IMR-90 (cell line): ENCODE measurements around the gene COL6A6. TPM values are rescaled to one million over a fixed set of nuclear protein-coding genes. Genes with fewer than 3 reads are reported as not detected.

Source experiments
- ATAC-seq: fragments of 200-7000 bp; cut with Tn5 transposase; 2 replicates; pipeline ENCODE4 v1.9.1; 2020; ENCODE audit warnings: low read depth, mild to moderate bottlenecking, moderate library complexity
- BruUV-seq: library from RNA; stranded (reverse); fragments of 400-500 nt; replicated peaks from 2 replicates; lab custom pipeline; 2021; lab: Mats Ljungman, UMichigan
- CTCF ChIA-PET: fragments of 300-600 bp; formaldehyde crosslinking; extraction: SDS; loops from one replicate; lab custom pipeline; 2021; ENCODE audit warnings: antibody characterized with exemption; lab: Yijun Ruan, JAX
- POLR2A ChIA-PET: fragments of 300-600 bp; sonication (Branson Sonifier 250); formaldehyde crosslinking; loops from one replicate; lab custom pipeline; 2022; ENCODE audit warnings: antibody characterized with exemption; ENCODE audit not compliant: unreplicated experiment; lab: Charles Lee
- DNase-seq: peaks from one replicate; pipeline ENCODE4 v3.0.0; 2013
- H2AFZ ChIP-seq: replicated peaks from 2 replicates; pipeline ENCODE3; 2013; ENCODE audit warnings: low read length, mild to moderate bottlenecking; ENCODE audit not compliant: poor library complexity
- H2AK5ac ChIP-seq: 2 replicates; pipeline ENCODE4 v1.6.1; 2013; ENCODE audit warnings: low read depth, low read length, inconsistent platforms
- H2AK9ac ChIP-seq: replicated peaks from 2 replicates; pipeline ENCODE3; 2013; ENCODE audit warnings: mild to moderate bottlenecking, low read depth, low read length, moderate library complexity; ENCODE audit not compliant: poor library complexity
- H2BK120ac ChIP-seq: 2 replicates; pipeline ENCODE4 v1.6.1; 2013; ENCODE audit warnings: low read depth, low read length, inconsistent platforms
- H2BK15ac ChIP-seq: 3 replicates; pipeline ENCODE4 v1.6.1; 2013; ENCODE audit warnings: low read depth, low read length, inconsistent platforms
- H2BK20ac ChIP-seq: 2 replicates; pipeline ENCODE4 v1.6.1; 2013; ENCODE audit warnings: low read depth, mild to moderate bottlenecking, inconsistent platforms, low read length, moderate library complexity
- H2BK5ac ChIP-seq: 2 replicates; pipeline ENCODE4 v1.6.1; 2013; ENCODE audit warnings: mild to moderate bottlenecking, low read depth, low read length, inconsistent platforms; ENCODE audit not compliant: poor library complexity, severe bottlenecking
- H3K14ac ChIP-seq: replicated peaks from 2 replicates; pipeline ENCODE4 v1.6.1; 2013; ENCODE audit warnings: low read depth, low read length, inconsistent platforms
- H3K18ac ChIP-seq: 2 replicates; pipeline ENCODE4 v1.6.1; 2013; ENCODE audit warnings: low read depth, low read length, control low read depth
- H3K23ac ChIP-seq: 2 replicates; pipeline ENCODE4 v1.6.1; 2013; ENCODE audit warnings: low read depth, low read length, inconsistent platforms
- H3K27ac ChIP-seq: 2 replicates; pipeline ENCODE4 v1.5.1; 2013; ENCODE audit warnings: mild to moderate bottlenecking, control low read depth, low read length; ENCODE audit not compliant: insufficient read depth
- H3K27me3 ChIP-seq: 2 replicates; pipeline ENCODE4 v1.6.1; 2013; ENCODE audit warnings: low read length; ENCODE audit not compliant: control insufficient read depth, insufficient read depth
- H3K36me3 ChIP-seq: 2 replicates; pipeline ENCODE4 v1.6.1; 2013; ENCODE audit warnings: low read length, mixed read lengths; ENCODE audit not compliant: control insufficient read depth, insufficient read depth
- H3K4ac ChIP-seq: 2 replicates; pipeline ENCODE4 v1.6.1; 2013; ENCODE audit warnings: low read depth, low read length, inconsistent platforms
- H3K4me1 ChIP-seq: 2 replicates; pipeline ENCODE4 v1.6.1; 2013; ENCODE audit warnings: low read length, mixed read lengths; ENCODE audit not compliant: control insufficient read depth, insufficient read depth
- H3K4me2 ChIP-seq: 2 replicates; pipeline ENCODE4 v1.6.1; 2013; ENCODE audit warnings: low read depth, mild to moderate bottlenecking, control low read depth, low read length, moderate library complexity
- H3K4me3 ChIP-seq: 2 replicates; pipeline ENCODE4 v1.5.1; 2013; ENCODE audit warnings: low read depth, mild to moderate bottlenecking, control low read depth, low read length, moderate library complexity; ENCODE audit not compliant: insufficient read depth
- H3K56ac ChIP-seq: 2 replicates; pipeline ENCODE4 v1.6.1; 2013; ENCODE audit warnings: low read length, inconsistent platforms; ENCODE audit not compliant: insufficient read depth; ENCODE audit errors: extremely low read depth
- H3K79me1 ChIP-seq, 2 experiments: 2 replicates each; pipeline ENCODE4 v1.6.1; 2013; ENCODE audit warnings: low read length in 2 of 2, inconsistent platforms in 1 of 2, low read depth in 1 of 2
- H3K9ac ChIP-seq: 2 replicates; pipeline ENCODE4 v1.6.1; 2013; ENCODE audit warnings: low read depth, low read length, control low read depth
- H3K9me1 ChIP-seq: 2 replicates; pipeline ENCODE4 v1.6.1; 2013; ENCODE audit warnings: low read length, inconsistent platforms; ENCODE audit not compliant: insufficient read depth
- H3K9me3 ChIP-seq: 2 replicates; pipeline ENCODE4 v1.6.1; 2013; ENCODE audit warnings: low read length; ENCODE audit not compliant: control insufficient read depth, insufficient read depth
- H4K20me1 ChIP-seq: 2 replicates; pipeline ENCODE4 v1.6.1; 2013; ENCODE audit warnings: low read length, inconsistent platforms; ENCODE audit not compliant: insufficient read depth
- H4K5ac ChIP-seq: 2 replicates; pipeline ENCODE4 v1.6.1; 2013; ENCODE audit warnings: mild to moderate bottlenecking, low read depth, low read length, control low read depth
- H4K8ac ChIP-seq, 2 experiments: 2 replicates each; pipeline ENCODE4 v1.6.1; 2013; ENCODE audit warnings: low read depth in 2 of 2, low read length in 2 of 2, control low read depth in 1 of 2, inconsistent platforms in 1 of 2
- H4K91ac ChIP-seq: 2 replicates; pipeline ENCODE4 v1.6.1; 2013; ENCODE audit warnings: low read depth, low read length, inconsistent platforms; ENCODE audit not compliant: insufficient read depth
- CHD1 ChIP-seq: IDR thresholded peaks from 2 replicates; pipeline ENCODE4 v1.6.1; 2012; ENCODE audit warnings: low read depth, low read length, improper control_type of control experiment
- MXI1 ChIP-seq: IDR thresholded peaks from 2 replicates; pipeline ENCODE4 v1.6.1; 2012; ENCODE audit warnings: low read depth, mild to moderate bottlenecking, low read length, moderate library complexity, borderline replicate concordance
- NFE2L2 ChIP-seq: fragments of 150-350 bp; IDR thresholded peaks from 2 replicates; pipeline ENCODE4 v1.6.1; 2016; ENCODE audit warnings: low read depth, mild to moderate bottlenecking, low read length
- POLR2A ChIP-seq: IDR thresholded peaks from 2 replicates; pipeline ENCODE4 v1.6.1; 2012; ENCODE audit warnings: mild to moderate bottlenecking, low read depth, low read length
- RAD21 ChIP-seq: IDR thresholded peaks from 2 replicates; pipeline ENCODE4 v1.6.1; 2012; ENCODE audit warnings: low read length, improper control_type of control experiment
- RFX5 ChIP-seq: IDR thresholded peaks from 2 replicates; pipeline ENCODE4 v1.8.0; 2012; ENCODE audit warnings: low read depth, mild to moderate bottlenecking, low read length, moderate library complexity
- SMC3 ChIP-seq: fragments of 150-350 bp; IDR thresholded peaks from 2 replicates; pipeline ENCODE4 v1.6.1; 2016; ENCODE audit warnings: low read depth, mild to moderate bottlenecking, antibody characterized with exemption, low read length, moderate library complexity
- WGBS, 2 experiments: methylation state at CpG; one replicate each; pipeline versions ENCODE4 v1.1.5 to v1.1.7; 2013; ENCODE audit warnings: missing lambda C conversion rate in 2 of 2; ENCODE audit not compliant: insufficient read length in 1 of 2; ENCODE audit errors: extremely low coverage in 2 of 2; 5-methylcytosine and 5-hydroxymethylcytosine counted together
- dilution Hi-C: fragments of 300-500 bp; cut with HindIII; formaldehyde crosslinking; loops from one replicate; pipeline ENCODE4 v1.14.3; 2018; ENCODE audit warnings: low sequenced_read_pairs; ENCODE audit not compliant: unreplicated experiment
- in situ Hi-C: fragments of 300-500 bp; cut with MboI; formaldehyde crosslinking; loops from 3 replicates; pipeline ENCODE4 v1.14.3; 2019; ENCODE audit warnings: low sequenced_read_pairs, inconsistent platforms, mixed read lengths
- intact Hi-C: fragments of 100-400 bp; cut with micrococcal nuclease; formaldehyde crosslinking; loops from 2 replicates; pipeline ENCODE4 v1.10.0; 2022
- polyA plus RNA-seq, 3 experiments: library from polyadenylated mRNA; depleted of rRNA; stranded (reverse); fragments of >200 nt; gene quantifications; 2 replicates each; pipeline ENCODE4 v1.2.3, GENCODE V29; 2012; ENCODE audit warnings: low replicate concordance in 1 of 3
- total RNA-seq: library from RNA; depleted of rRNA; stranded (reverse); fragments of >200 nt; gene quantifications from 2 replicates; pipeline ENCODE4 v1.2.3, GENCODE V29; 2012
- TF ChIP-seq, protein P1 (sequence below): fragments of 150-350 bp; IDR thresholded peaks from 2 replicates; pipeline ENCODE4 v1.6.1; 2017; ENCODE audit warnings: mild to moderate bottlenecking, antibody characterized with exemption, low read length, low read depth
- TF ChIP-seq, protein P2 (sequence below): fragments of 150-350 bp; IDR thresholded peaks from 2 replicates; pipeline ENCODE4 v1.6.1; 2016; ENCODE audit warnings: low read depth, mild to moderate bottlenecking, low read length, moderate library complexity, borderline replicate concordance
- TF ChIP-seq, protein P3 (sequence below): conservative IDR thresholded peaks from 2 replicates; pipeline ENCODE4 v1.5.1; 2012; ENCODE audit warnings: mild to moderate bottlenecking, low read depth, low read length, improper control_type of control experiment

Gene COL6A6
- total and polyA plus RNA-seq, 2 of the 4 experiments (the other 2 are of a cell fraction) = not detected

DNA sequence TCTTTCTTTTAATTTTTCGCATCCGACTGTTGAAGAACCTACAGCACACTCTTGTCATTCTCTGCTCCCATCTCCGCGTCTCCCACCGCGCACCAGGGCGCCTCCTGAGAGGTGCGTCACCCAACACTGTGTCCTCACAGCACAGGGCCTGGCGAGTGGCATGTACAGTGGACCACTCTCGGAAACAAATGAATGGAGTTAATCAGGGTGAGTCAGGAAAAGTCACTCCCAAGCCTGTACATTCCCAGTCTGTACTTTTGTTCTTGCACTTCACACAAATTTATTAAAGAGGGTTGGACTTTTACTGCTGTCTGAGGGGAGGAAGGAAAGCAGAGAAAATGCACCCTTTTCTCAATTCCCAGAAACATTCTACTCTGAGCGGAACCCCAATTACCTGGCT, 625 bp downstream of the COL6A6 start:
- no peak for TF ChIP-seq CHD1
- no peak for TF ChIP-seq NFE2L2
- TF ChIP-seq, protein P1, sequence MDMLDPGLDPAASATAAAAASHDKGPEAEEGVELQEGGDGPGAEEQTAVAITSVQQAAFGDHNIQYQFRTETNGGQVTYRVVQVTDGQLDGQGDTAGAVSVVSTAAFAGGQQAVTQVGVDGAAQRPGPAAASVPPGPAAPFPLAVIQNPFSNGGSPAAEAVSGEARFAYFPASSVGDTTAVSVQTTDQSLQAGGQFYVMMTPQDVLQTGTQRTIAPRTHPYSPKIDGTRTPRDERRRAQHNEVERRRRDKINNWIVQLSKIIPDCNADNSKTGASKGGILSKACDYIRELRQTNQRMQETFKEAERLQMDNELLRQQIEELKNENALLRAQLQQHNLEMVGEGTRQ = no peak
- TF ChIP-seq SMC3 = no peak
- TF ChIP-seq RAD21 = no peak
- no peak for TF ChIP-seq MXI1
- no peak for TF ChIP-seq POLR2A
- TF ChIP-seq, protein P2, sequence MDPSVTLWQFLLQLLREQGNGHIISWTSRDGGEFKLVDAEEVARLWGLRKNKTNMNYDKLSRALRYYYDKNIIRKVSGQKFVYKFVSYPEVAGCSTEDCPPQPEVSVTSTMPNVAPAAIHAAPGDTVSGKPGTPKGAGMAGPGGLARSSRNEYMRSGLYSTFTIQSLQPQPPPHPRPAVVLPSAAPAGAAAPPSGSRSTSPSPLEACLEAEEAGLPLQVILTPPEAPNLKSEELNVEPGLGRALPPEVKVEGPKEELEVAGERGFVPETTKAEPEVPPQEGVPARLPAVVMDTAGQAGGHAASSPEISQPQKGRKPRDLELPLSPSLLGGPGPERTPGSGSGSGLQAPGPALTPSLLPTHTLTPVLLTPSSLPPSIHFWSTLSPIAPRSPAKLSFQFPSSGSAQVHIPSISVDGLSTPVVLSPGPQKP = no peak
- TF ChIP-seq, protein P3, sequence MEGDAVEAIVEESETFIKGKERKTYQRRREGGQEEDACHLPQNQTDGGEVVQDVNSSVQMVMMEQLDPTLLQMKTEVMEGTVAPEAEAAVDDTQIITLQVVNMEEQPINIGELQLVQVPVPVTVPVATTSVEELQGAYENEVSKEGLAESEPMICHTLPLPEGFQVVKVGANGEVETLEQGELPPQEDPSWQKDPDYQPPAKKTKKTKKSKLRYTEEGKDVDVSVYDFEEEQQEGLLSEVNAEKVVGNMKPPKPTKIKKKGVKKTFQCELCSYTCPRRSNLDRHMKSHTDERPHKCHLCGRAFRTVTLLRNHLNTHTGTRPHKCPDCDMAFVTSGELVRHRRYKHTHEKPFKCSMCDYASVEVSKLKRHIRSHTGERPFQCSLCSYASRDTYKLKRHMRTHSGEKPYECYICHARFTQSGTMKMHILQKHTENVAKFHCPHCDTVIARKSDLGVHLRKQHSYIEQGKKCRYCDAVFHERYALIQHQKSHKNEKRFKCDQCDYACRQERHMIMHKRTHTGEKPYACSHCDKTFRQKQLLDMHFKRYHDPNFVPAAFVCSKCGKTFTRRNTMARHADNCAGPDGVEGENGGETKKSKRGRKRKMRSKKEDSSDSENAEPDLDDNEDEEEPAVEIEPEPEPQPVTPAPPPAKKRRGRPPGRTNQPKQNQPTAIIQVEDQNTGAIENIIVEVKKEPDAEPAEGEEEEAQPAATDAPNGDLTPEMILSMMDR = no peak
- no peak for TF ChIP-seq RFX5
- Histone ChIP-seq H3K27me3 (peaks cover 12% of the 10 kb centered on the region; the same call in 1 of the 2 replicates), H3K4me2 (no peak overlapping the region), H2AFZ (no peak overlapping the region), H2BK5ac (no peak overlapping the region), H4K91ac (no peak overlapping the region), H3K4ac (no peak overlapping the region), H2BK15ac (no peak overlapping the region), H3K9me1 (no peaks in the 10 kb centered on the region), H3K18ac (no peak overlapping the region), H3K9ac (no peak overlapping the region), H2AK9ac (no peak overlapping the region), H3K27ac (no peak overlapping the region), H4K5ac (no peak overlapping the region), H3K4me1 (no peaks in the 10 kb centered on the region), H3K79me1 (no peaks in the 10 kb centered on the region), H2AK5ac (no peak overlapping the region), H2BK120ac (no peak overlapping the region), H3K9me3 (no peaks in the 10 kb centered on the region), H4K20me1 (no peaks in the 10 kb centered on the region), H3K14ac (no peak overlapping the region), H3K36me3 (no peaks in the 10 kb centered on the region), H3K4me3 (no peak overlapping the region), H4K8ac (no peak overlapping the region), H3K56ac (no peak overlapping the region), H2BK20ac (no peak overlapping the region), H3K23ac (no peak overlapping the region)
- in situ Hi-C loops (no loop called here), intact Hi-C loops (no loop called here), dilution Hi-C loops (no loop called here)
- 29% methylated on average over 4 of the region's 11 CpGs; no CpG with 5 or more reads in 1 of the 2 experiments for WGBS, 2 experiments
- CTCF ChIA-PET = no interaction called here
- POLR2A ChIA-PET = no interaction called here
- no TSS peak for BruUV-seq
- no peak for DNase-seq
- ATAC-seq = no peak
